ENCODE measurements around the gene PRDM16.

PRDM16 gene

DNA sequence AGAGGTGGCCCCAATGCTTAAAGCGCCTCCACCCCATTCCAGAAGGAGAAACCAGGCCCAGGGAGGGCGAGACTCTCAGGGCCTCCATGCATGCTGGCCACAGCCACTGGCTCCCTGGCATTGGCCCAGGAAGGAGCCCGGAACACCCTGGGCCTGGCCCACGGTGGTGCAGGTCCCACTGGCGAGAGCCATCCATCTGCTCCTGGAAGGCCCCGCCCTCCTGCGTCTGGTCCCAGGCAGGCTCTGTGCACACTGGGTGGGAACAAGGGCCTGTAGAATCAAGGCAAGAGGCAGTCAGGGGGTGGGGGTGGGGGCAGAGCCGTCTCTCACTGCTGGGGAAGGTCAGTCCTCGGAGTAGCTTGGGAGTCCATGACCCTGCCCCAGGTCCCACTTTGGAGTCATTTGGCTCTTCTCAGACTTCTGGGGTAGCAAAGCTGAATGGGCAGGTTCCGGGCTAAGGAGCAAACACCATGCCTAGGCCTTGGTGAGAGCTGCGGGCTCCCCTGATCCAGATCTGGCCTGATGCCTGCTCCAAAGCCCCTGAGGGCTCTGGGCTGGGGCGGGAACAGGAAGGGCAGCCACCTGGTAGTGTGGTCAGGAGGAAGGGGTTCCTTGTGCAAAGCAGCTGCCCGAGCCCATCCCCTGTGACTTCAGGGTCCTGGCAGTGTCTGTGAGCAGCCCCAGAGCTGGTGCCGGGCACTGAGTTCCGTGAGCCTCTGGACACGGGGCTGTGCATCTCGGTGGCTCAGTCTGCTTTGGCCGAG, 278.4 kb downstream of the PRDM16 start:
- peaks cover 24% of the 10 kb centered on the region for H3K9me3 Mint-ChIP-seq
- no peaks in the 10 kb centered on the region for H3K4me1 Mint-ChIP-seq (ENCODE audit: low read depth)
- no peak overlapping the region for H3K4me3 Mint-ChIP-seq
- H3K27me3 Mint-ChIP-seq, result peaks cover 24% of the 10 kb centered on the region
- no peaks in the 10 kb centered on the region for H3K36me3 Mint-ChIP-seq (ENCODE audit: low read depth)
- intact Hi-C loops (cut with micrococcal nuclease), result no loop called here
- H3K27ac Mint-ChIP-seq, result no peak overlapping the region

- intact Hi-C loops (cut with micrococcal nuclease), result no loop called here
- no peaks in the 10 kb centered on the region for H3K36me3 Mint-ChIP-seq (ENCODE audit: low read depth)
- peaks cover 32% of the 10 kb centered on the region for H3K27me3 Mint-ChIP-seq
- H3K4me3 Mint-ChIP-seq, result no peak overlapping the region
- H3K4me1 Mint-ChIP-seq (ENCODE audit: low read depth), result no peaks in the 10 kb centered on the region
- H3K27ac Mint-ChIP-seq, result no peak overlapping the region
- peaks cover 20% of the 10 kb centered on the region for H3K9me3 Mint-ChIP-seq
Observed at GRCh38 chr1:3348196-3348865, 279.3 kb downstream of the PRDM16 start.

DNA sequence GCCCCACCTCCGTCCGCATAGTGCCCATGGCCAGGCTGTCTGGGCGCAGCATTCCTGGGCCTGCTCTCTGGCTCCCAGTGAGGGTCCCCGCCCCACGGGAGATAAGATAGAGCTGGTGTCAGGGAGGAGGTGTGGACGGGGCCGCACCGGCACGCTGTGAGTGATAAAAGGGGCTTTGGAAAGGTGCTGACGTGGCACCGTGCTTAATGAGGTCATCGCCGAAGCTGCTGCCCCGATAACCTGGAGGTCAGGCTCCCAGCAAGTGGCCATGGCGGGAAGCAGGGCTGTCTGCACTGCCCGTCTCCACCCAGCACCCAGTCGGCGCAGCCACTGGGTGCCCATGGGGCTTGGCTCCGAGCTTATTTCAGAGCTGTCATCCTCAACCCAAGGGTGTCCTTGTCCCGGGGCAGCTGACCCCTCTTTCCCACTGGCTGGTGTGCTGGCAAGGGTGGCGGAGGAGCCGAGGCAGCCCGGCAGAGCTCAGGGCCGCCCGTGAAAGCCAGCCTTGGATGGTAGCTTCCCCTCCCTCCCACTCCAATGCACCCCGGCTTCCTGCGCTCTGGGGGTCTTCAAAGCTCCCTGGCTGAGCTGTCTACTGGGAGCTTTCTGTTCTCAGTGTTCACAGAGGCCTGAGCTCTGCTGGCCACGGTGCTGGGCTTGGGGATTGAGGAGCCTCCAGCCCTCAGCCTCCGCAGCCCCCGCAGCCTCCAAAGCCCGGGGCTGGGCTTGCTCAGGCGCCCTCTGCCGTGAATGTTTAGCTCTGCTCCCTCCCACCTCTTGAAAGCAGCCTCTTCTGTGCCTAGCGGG, 280.4 kb downstream of the PRDM16 start:
- Mint-ChIP-seq H3K27me3 (peaks cover 35% of the 10 kb centered on the region), H3K9me3 (peaks cover 10% of the 10 kb centered on the region), H3K27ac (no peak overlapping the region), H3K4me3 (no peak overlapping the region), H3K4me1 (ENCODE audit: low read depth) (no peaks in the 10 kb centered on the region), H3K36me3 (ENCODE audit: low read depth) (no peaks in the 10 kb centered on the region)
- intact Hi-C loops (cut with micrococcal nuclease), result no loop called here

- no peaks in the 10 kb centered on the region for H3K36me3 Mint-ChIP-seq (ENCODE audit: low read depth)
- peaks cover 4% of the 10 kb centered on the region for H3K9me3 Mint-ChIP-seq
- H3K27ac Mint-ChIP-seq, result no peak overlapping the region
- H3K4me1 Mint-ChIP-seq (ENCODE audit: low read depth), result no peaks in the 10 kb centered on the region
- no peak overlapping the region for H3K4me3 Mint-ChIP-seq
- intact Hi-C loops (cut with micrococcal nuclease), result no loop called here
- H3K27me3 Mint-ChIP-seq, result peaks cover 35% of the 10 kb centered on the region
Observed at GRCh38 chr1:3349968-3350299, 280.9 kb downstream of the PRDM16 start.

DNA sequence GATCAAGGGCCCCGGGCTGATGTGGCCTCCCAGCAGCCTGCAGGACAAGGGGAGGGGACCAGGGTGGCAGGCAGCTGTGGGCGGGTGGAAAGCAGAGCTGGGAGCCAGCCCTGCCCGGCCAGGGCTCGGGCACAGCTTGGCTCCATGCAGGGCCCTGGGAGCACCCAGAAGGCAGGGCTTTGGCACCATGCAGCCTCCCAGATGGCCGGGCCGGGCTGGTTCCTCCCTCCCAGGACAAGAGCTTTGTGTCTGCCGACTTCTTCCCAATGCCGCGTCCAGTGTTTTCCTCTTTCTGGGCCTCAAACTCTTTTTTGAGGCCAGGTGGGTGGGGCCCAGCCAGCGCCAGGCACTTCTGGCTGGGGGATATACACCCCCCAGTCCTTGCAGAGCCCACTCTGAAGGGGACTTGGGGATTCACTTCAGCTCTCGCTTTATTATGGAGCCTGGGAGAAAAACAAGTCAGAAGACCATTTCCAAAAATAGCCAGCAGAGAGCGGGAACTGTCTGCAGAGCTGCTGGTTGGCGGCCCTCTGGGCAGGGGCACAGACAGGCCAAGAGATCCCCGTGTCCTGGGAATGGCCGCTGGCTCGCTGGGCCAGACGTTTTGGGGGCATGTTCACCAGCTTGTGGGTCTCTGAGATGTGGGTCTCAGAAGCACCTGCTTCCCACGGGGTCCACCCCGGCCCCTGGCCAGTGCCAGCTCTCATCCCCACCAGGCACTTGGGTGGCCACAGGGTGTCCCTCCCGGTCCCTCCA, 281.7 kb downstream of the PRDM16 start:
- H3K4me1 Mint-ChIP-seq (ENCODE audit: low read depth), result no peaks in the 10 kb centered on the region
- H3K27ac Mint-ChIP-seq, result no peak overlapping the region
- no peaks in the 10 kb centered on the region for H3K9me3 Mint-ChIP-seq
- H3K27me3 Mint-ChIP-seq, result peaks cover 35% of the 10 kb centered on the region
- intact Hi-C loops (cut with micrococcal nuclease), result no loop called here
- no peaks in the 10 kb centered on the region for H3K36me3 Mint-ChIP-seq (ENCODE audit: low read depth)
- no peak overlapping the region for H3K4me3 Mint-ChIP-seq

DNA sequence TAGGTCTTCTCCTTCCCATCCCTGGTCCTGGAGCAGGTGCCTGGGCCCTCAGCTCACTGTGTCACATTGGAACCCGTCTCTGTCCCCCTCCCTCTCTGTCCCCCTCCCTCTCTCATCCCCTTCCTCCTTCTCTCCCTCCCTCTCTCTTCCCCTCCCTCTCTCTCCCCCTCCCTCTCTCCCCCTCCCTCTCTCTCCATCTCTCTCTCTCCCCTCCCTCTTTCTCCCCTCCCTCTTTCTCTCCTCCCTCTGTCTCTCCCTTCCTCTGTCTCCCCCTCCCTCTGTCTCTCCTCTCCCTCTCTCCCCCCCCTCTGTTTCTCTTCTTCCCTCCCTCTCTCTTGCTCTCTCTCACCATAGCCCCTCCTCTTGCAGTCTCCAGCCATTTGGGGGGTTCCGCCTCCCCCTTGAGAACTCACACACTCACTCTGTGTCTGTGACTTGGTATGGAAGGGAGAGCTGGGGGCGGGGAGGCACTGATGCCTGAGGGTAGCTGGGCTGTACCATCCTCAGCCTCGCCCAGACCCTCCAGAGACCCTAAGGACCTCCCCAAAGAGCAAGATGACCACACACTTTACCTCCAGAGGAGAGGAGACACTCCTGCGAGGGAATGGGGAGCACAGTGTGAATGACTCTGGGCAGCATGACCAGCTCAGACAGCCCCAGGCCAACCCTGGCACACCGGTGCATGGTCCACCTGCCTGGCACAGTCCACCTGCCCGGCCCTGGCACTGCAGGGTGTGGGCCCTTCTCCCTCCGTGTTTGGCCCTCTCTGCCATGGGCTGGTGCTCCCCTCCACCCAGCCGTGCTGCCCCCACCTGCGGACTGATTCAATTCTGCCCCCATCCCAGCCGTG, 282.7 kb downstream of the PRDM16 start:
- Mint-ChIP-seq H3K36me3 (ENCODE audit: low read depth) (no peaks in the 10 kb centered on the region), H3K9me3 (no peaks in the 10 kb centered on the region), H3K27me3 (peaks cover 35% of the 10 kb centered on the region), H3K4me3 (no peak overlapping the region), H3K4me1 (ENCODE audit: low read depth) (no peaks in the 10 kb centered on the region), H3K27ac (no peak overlapping the region)
- intact Hi-C loops (cut with micrococcal nuclease), result no loop called here

DNA sequence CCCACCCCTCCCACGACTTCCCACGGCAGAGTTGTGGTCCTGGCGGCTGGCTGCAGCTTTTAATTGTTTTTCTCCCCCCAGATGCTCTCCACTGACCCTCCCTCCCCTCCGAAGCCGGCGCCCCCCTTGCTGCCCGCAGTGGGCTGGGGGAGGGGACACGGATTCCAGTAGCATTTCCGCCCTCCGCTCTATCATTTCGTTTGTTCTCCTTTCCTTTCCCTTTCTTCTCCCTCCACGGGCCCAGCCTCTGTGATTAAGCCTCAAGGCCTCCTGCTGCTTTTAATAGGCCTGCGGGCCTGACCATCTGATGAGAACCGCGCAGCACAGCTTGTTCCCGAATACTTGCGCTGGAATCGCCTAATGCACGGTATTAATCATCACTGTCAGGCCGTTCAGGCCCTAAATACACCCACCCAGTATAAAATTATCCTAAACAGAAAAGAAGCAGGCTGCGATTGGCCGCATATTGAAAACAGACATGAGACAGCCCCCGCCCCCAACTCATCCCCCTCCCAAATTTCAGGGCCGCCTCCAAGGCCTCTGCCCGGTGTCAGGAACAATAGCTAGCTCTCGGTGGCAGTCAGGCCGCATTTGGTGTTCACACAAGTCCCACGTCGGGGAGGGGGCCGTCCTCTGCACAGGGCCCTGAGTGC, 283.4 kb downstream of the PRDM16 start:
- Mint-ChIP-seq H3K9me3 (no peaks in the 10 kb centered on the region), H3K4me3 (no peak overlapping the region), H3K27ac (no peak overlapping the region), H3K4me1 (ENCODE audit: low read depth) (no peaks in the 10 kb centered on the region), H3K36me3 (ENCODE audit: low read depth) (no peaks in the 10 kb centered on the region), H3K27me3 (peaks cover 35% of the 10 kb centered on the region)
- intact Hi-C loops (cut with micrococcal nuclease), result no loop called here

DNA sequence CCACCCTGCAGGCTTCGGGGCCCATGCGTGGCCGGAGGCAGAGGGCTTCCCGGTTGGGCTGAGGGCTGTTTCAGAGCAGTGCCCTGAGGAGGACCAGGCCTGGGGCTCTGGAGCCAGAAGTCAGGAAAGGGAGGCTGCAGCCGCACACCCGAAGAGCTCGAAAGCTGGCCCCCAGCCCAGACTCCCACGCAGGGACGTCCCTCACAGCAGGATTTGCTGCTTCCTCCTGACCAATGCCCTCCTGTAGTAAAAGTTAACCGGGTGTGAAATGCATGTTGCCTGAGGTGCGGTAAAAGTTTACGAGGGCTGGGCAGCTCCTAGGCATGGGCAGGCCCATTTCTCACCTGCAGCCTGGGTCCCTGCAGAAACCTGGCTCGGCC, 283.9 kb downstream of the PRDM16 start:
- Mint-ChIP-seq H3K4me1 (ENCODE audit: low read depth) (no peaks in the 10 kb centered on the region), H3K27me3 (peaks cover 35% of the 10 kb centered on the region)
- intact Hi-C loops (cut with micrococcal nuclease), result no loop called here

DNA sequence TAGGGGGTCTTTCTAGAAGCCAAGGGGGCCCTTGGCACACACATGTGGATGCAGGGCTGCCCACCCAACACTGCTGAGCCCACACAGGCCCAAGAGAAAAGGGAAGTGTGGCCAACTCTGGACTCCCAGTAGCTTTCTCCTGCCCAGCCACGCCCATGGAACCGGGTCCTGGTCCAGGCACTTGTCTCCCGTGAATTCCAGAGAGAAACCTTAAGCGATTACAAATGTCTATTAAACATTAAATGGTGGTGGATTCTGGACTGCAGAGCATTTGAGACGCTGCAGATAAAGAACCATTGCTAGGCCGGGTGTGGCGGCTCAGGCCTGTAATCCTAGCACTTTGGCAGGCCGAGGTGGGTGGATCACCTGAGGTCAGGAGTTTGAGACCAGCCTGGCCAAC, 284.9 kb downstream of the PRDM16 start:
- Mint-ChIP-seq H3K27ac (no peak overlapping the region), H3K4me1 (ENCODE audit: low read depth) (no peaks in the 10 kb centered on the region), H3K9me3 (no peaks in the 10 kb centered on the region), H3K36me3 (ENCODE audit: low read depth) (no peaks in the 10 kb centered on the region), H3K4me3 (no peak overlapping the region), H3K27me3 (peaks cover 35% of the 10 kb centered on the region)
- intact Hi-C loops (cut with micrococcal nuclease), result no loop called here

More for the DNA sequence above, 283.9 kb downstream of the PRDM16 start:
- Mint-ChIP-seq H3K4me3 (no peak overlapping the region), H3K27ac (no peak overlapping the region), H3K36me3 (ENCODE audit: low read depth) (no peaks in the 10 kb centered on the region), H3K9me3 (no peaks in the 10 kb centered on the region)

- intact Hi-C loops (cut with micrococcal nuclease), result no loop called here
- peaks cover 31% of the 10 kb centered on the region for H3K27me3 Mint-ChIP-seq
- no peaks in the 10 kb centered on the region for H3K36me3 Mint-ChIP-seq (ENCODE audit: low read depth)
- H3K27ac Mint-ChIP-seq, result no peak overlapping the region
- no peak overlapping the region for H3K4me3 Mint-ChIP-seq
- H3K4me1 Mint-ChIP-seq (ENCODE audit: low read depth), result no peaks in the 10 kb centered on the region
- H3K9me3 Mint-ChIP-seq, result no peaks in the 10 kb centered on the region
Observed at GRCh38 chr1:3355089-3355488, 286.1 kb downstream of the PRDM16 start.

DNA sequence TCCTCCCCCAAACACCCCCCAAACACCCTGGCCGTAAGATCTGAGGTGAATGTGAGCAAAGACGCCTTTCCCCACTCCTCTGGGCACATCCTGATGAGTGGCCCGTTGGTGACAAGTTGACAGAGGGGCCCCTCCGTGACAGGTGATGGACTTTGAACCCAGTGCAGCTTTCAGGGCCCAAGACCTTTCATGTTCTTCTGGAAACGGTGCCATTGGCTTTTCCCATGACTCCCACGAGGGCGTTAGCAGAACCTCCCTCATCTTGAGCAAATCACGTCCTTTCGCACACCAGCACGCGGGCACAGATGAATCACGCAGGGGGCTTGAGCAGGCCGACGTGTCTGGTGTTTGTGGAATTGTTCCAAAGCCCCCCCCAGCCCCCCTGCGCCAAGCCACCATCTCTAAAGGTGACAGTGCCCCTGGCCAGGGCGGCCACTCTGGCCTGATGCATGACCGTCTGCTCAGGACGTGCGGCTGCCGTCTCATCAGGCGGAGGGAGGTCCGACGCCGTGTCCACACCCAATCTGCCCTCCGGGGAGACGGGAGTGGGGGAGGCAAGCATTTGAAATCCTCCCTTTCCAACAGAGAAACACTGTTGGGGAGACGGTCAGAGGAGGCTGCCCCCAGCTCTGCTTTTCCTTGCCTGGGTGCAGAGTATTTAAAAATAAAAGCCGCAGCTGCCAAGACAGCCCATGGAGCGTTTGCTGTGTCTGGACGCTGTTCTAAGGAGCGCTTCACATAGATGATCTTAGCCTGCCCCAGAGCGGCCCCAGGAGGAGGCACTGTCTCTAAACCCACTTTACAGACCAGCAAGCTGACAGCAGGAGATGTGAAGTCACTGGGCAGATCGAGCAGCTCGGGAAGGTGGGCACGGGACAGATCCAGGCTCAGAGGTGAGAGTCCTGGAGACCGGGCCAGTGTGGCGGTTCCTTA, 287.2 kb downstream of the PRDM16 start:
- Mint-ChIP-seq H3K9me3 (no peaks in the 10 kb centered on the region), H3K27ac (no peak overlapping the region), H3K27me3 (peaks cover 21% of the 10 kb centered on the region), H3K4me1 (ENCODE audit: low read depth) (no peaks in the 10 kb centered on the region), H3K36me3 (ENCODE audit: low read depth) (no peaks in the 10 kb centered on the region), H3K4me3 (no peak overlapping the region)
- intact Hi-C loops (cut with micrococcal nuclease), result no loop called here

GRCh38 chr1:3356827-3357460, 287.9 kb downstream of the PRDM16 start:
- intact Hi-C loops (cut with micrococcal nuclease), result no loop called here
- H3K27ac Mint-ChIP-seq, result no peak overlapping the region

More at GRCh38 chr1:3356827-3357460, 287.9 kb downstream of the PRDM16 start:
- Mint-ChIP-seq H3K36me3 (ENCODE audit: low read depth) (no peaks in the 10 kb centered on the region), H3K4me3 (no peak overlapping the region), H3K4me1 (ENCODE audit: low read depth) (no peaks in the 10 kb centered on the region), H3K27me3 (peaks cover 16% of the 10 kb centered on the region), H3K9me3 (no peaks in the 10 kb centered on the region)

Data from dendritic cell treated with granulocyte-macrophage colony-stimulating factor and Interleukin-4, amounts not matched to agents 40 ng/mL and 50 ng/mL, for 4 days (primary cell).